GM19238 (cell line): ENCODE results near the gene ATAT1.
A peak's percentile ranks its signal among the peaks of the same experiment; 100 is the strongest.

ENCODE experiments used
- DNase-seq: peaks from one replicate; pipeline ENCODE4 v3.0.0; 2011; ENCODE audit warnings: low spot score; ENCODE audit not compliant: insufficient read length

ATAT1 gene

GRCh38 chr6:30613251-30614043 is 13.2 kb upstream of the ATAT1 start:
- no peak for DNase-seq

GRCh38 chr6:30614044-30614842 is 12.4 kb upstream of the ATAT1 start:
- no peak for DNase-seq

- peak; percentile 63 for DNase-seq
These were observed 11.8 kb upstream of the ATAT1 start for GRCh38 chr6:30614843-30615218.

- no peak for DNase-seq
These were observed 11.3 kb upstream of the ATAT1 start for GRCh38 chr6:30615219-30615957.

GRCh38 chr6:30615958-30616810 is 10.5 kb upstream of the ATAT1 start:
- no peak for DNase-seq

- peak; percentile 76 for DNase-seq
These were observed 9.7 kb upstream of the ATAT1 start, which contains the start of gene PPP1R10 for GRCh38 chr6:30616811-30617564. PPP1R10 (minus strand) TSS chr6:30617243; CDS start chr6:30609944, 7,299 bp downstream.

- DNase-seq = peak; percentile 76
These were observed 9.0 kb upstream of the ATAT1 start, which contains the start of gene MRPS18B for GRCh38 chr6:30617565-30618269. MRPS18B (plus strand) TSS chr6:30617840; CDS start chr6:30617866, 26 bp downstream.

- no peak for DNase-seq
These were observed 8.3 kb upstream of the ATAT1 start for GRCh38 chr6:30618270-30618797.

- no peak for DNase-seq
These were observed 7.1 kb upstream of the ATAT1 start for GRCh38 chr6:30619561-30619960.

- DNase-seq = no peak
These were observed 1.2 kb upstream of the ATAT1 start for GRCh38 chr6:30625511-30625910.

- no peak for DNase-seq
These were observed 9.2 kb downstream of the ATAT1 start for GRCh38 chr6:30635834-30636233.

GRCh38 chr6:30640481-30640880 is 13.8 kb downstream of the ATAT1 start:
- no peak for DNase-seq

GRCh38 chr6:30641048-30641447 is 14.4 kb downstream of the ATAT1 start:
- DNase-seq = no peak

- DNase-seq = no peak
These were observed 17.0 kb downstream of the ATAT1 start for GRCh38 chr6:30643656-30644055.

- DNase-seq = no peak
These were observed 18.1 kb downstream of the ATAT1 start for GRCh38 chr6:30644769-30645168.

- no peak for DNase-seq
These were observed 19.3 kb downstream of the ATAT1 start for GRCh38 chr6:30645989-30646388.

GRCh38 chr6:30646450-30647241 is 20.0 kb downstream of the ATAT1 start, which contains the start of gene C6orf136:
C6orf136 (plus strand) TSS chr6:30647133; CDS start chr6:30647232, 99 bp downstream.
- peak; percentile 94 for DNase-seq
